ENCODE measurements around the gene OSER1. TPM values are rescaled to one million over a fixed set of nuclear protein-coding genes. Genes with fewer than 3 reads are reported as not detected.
A peak's percentile ranks its signal among the peaks of the same experiment; 100 is the strongest.
"Not testable (repeated sequence)": the region's sequence is repeated elsewhere in the genome, so short reads cannot be mapped to it uniquely, and the experiment has no call there.

Gene OSER1
- total RNA-seq, 1 experiment from 2014 or later = 81.1 TPM

GRCh38 chr20:44190197-44190852 lies 20.2 kb downstream of the OSER1 start:
- not testable (repeated sequence) for H3K27me3 ChIP-seq, H3K36me3 ChIP-seq, H3K4me3 ChIP-seq, H3K9me3 ChIP-seq
- peak; percentile 35 for DNase-seq

GRCh38 chr20:44188752-44189151 lies 21.8 kb downstream of the OSER1 start:
- H3K4me3 ChIP-seq = no peak overlapping the region
- no peak for DNase-seq
- H3K36me3 ChIP-seq = no peaks in the 10 kb centered on the region
- no peaks in the 10 kb centered on the region for H3K9me3 ChIP-seq
- H3K27me3 ChIP-seq = no peaks in the 10 kb centered on the region

GRCh38 chr20:44187772-44188709 lies 22.5 kb downstream of the OSER1 start:
- no peaks in the 10 kb centered on the region for H3K9me3 ChIP-seq
- H3K36me3 ChIP-seq = no peaks in the 10 kb centered on the region
- DNase-seq = peak; percentile 72
- no peaks in the 10 kb centered on the region for H3K27me3 ChIP-seq
- peak overlapping the region; percentile 55 for H3K4me3 ChIP-seq

GRCh38 chr20:44187054-44187771 lies 23.4 kb downstream of the OSER1 start, which contains the start of gene JPH2:
Gene JPH2, minus strand, starts transcription at chr20:44187188. Its CDS starts 483 bp downstream, at chr20:44186705.
- peak within 1 kb of the TSS; percentile 55 for H3K4me3 ChIP-seq
- H3K27me3 ChIP-seq = no peaks in the 10 kb centered on the region
- peak; percentile 91 for DNase-seq
- H3K36me3 ChIP-seq = no peaks in the 10 kb centered on the region
- no peaks in the 10 kb centered on the region for H3K9me3 ChIP-seq

GRCh38 chr20:44186674-44187053 lies 23.9 kb downstream of the OSER1 start:
- DNase-seq = peak; percentile 31
- no peaks in the 10 kb centered on the region for H3K27me3 ChIP-seq
- H3K4me3 ChIP-seq = peak overlapping the region; percentile 55
- H3K9me3 ChIP-seq = no peaks in the 10 kb centered on the region
- H3K36me3 ChIP-seq = no peaks in the 10 kb centered on the region

GRCh38 chr20:44186201-44186600 lies 24.4 kb downstream of the OSER1 start:
- DNase-seq = no peak
- H3K27me3 ChIP-seq = no peaks in the 10 kb centered on the region
- no peaks in the 10 kb centered on the region for H3K9me3 ChIP-seq
- no peaks in the 10 kb centered on the region for H3K36me3 ChIP-seq
- H3K4me3 ChIP-seq = peak overlapping the region; percentile 55

- no peak for DNase-seq
- no peaks in the 10 kb centered on the region for H3K36me3 ChIP-seq
- no peaks in the 10 kb centered on the region for H3K27me3 ChIP-seq
- H3K9me3 ChIP-seq = no peaks in the 10 kb centered on the region
- no peak overlapping the region for H3K4me3 ChIP-seq
Observed at GRCh38 chr20:44185574-44185973, 25.0 kb downstream of the OSER1 start.

- Histone ChIP-seq H3K9me3 (no peaks in the 10 kb centered on the region), H3K4me3 (no peak overlapping the region), H3K27me3 (no peaks in the 10 kb centered on the region), H3K36me3 (no peaks in the 10 kb centered on the region)
- DNase-seq = no peak
Observed at GRCh38 chr20:44183282-44183681, 27.3 kb downstream of the OSER1 start.

GRCh38 chr20:44182863-44183262 lies 27.7 kb downstream of the OSER1 start:
- Histone ChIP-seq H3K36me3 (no peaks in the 10 kb centered on the region), H3K9me3 (no peaks in the 10 kb centered on the region), H3K27me3 (no peaks in the 10 kb centered on the region), H3K4me3 (no peak overlapping the region)
- DNase-seq = no peak

- no peak for DNase-seq
- Histone ChIP-seq H3K9me3 (no peaks in the 10 kb centered on the region), H3K36me3 (no peaks in the 10 kb centered on the region), H3K27me3 (no peaks in the 10 kb centered on the region), H3K4me3 (no peak overlapping the region)
Observed at GRCh38 chr20:44182135-44182765, 28.3 kb downstream of the OSER1 start.

GRCh38 chr20:44181611-44182010 lies 29.0 kb downstream of the OSER1 start:
- Histone ChIP-seq H3K4me3 (no peak overlapping the region), H3K9me3 (no peaks in the 10 kb centered on the region), H3K27me3 (no peaks in the 10 kb centered on the region), H3K36me3 (no peaks in the 10 kb centered on the region)
- DNase-seq = no peak

- Histone ChIP-seq H3K9me3 (no peaks in the 10 kb centered on the region), H3K4me3 (no peak overlapping the region), H3K36me3 (no peaks in the 10 kb centered on the region), H3K27me3 (no peaks in the 10 kb centered on the region)
- DNase-seq = no peak
Observed at GRCh38 chr20:44180814-44181213, 29.8 kb downstream of the OSER1 start.

GRCh38 chr20:44176833-44177534 lies 33.6 kb downstream of the OSER1 start:
- Histone ChIP-seq H3K27me3 (no peaks in the 10 kb centered on the region), H3K36me3 (no peaks in the 10 kb centered on the region), H3K9me3 (no peaks in the 10 kb centered on the region), H3K4me3 (no peak overlapping the region)
- peak; percentile 34 for DNase-seq

GRCh38 chr20:44174996-44175765 lies 35.4 kb downstream of the OSER1 start:
- no peak for DNase-seq

GRCh38 chr20:44173846-44174245 lies 36.7 kb downstream of the OSER1 start:
- Histone ChIP-seq H3K4me3 (no peak overlapping the region), H3K9me3 (no peaks in the 10 kb centered on the region), H3K27me3 (no peaks in the 10 kb centered on the region), H3K36me3 (peaks cover 4% of the 10 kb centered on the region; the same call in 1 of the 2 replicates)
- DNase-seq = no peak

More at GRCh38 chr20:44174996-44175765, 35.4 kb downstream of the OSER1 start:
- Histone ChIP-seq H3K36me3 (peaks cover under 1% of the 10 kb centered on the region; the same call in 1 of the 2 replicates), H3K4me3 (no peak overlapping the region), H3K9me3 (no peaks in the 10 kb centered on the region), H3K27me3 (no peaks in the 10 kb centered on the region)
